HG02798 (cell line): ENCODE results near the gene FAM107B.

Source experiments
- ATAC-seq: cut with Tn5 transposase; IDR thresholded peaks from one replicate; pipeline ENCODE4 v1.9.1; 2021; ENCODE audit warnings: mild to moderate bottlenecking; ENCODE audit not compliant: unreplicated experiment, poor library complexity

FAM107B gene

GRCh38 chr10:14483417-14483816 lies 291.3 kb downstream of the FAM107B start:
- ATAC-seq: no peak

GRCh38 chr10:14481752-14482151 lies 292.9 kb downstream of the FAM107B start:
- ATAC-seq: no peak

GRCh38 chr10:14481014-14481413 lies 293.7 kb downstream of the FAM107B start:
- no peak for ATAC-seq

- ATAC-seq: no peak
Measured at GRCh38 chr10:14478604-14479003, 296.1 kb downstream of the FAM107B start.

- ATAC-seq: no peak
Measured at GRCh38 chr10:14478201-14478600, 296.5 kb downstream of the FAM107B start.

GRCh38 chr10:14477408-14477710 lies 297.3 kb downstream of the FAM107B start:
- no peak for ATAC-seq

GRCh38 chr10:14476641-14477407 lies 297.9 kb downstream of the FAM107B start:
- ATAC-seq: no peak

- ATAC-seq: no peak
Measured at GRCh38 chr10:14476006-14476405, 298.7 kb downstream of the FAM107B start.

- ATAC-seq: no peak
Measured at GRCh38 chr10:14474656-14475055, 300.0 kb downstream of the FAM107B start.

GRCh38 chr10:14470920-14471319 lies 303.8 kb downstream of the FAM107B start:
- no peak for ATAC-seq

GRCh38 chr10:14468726-14469125 lies 306.0 kb downstream of the FAM107B start:
- ATAC-seq: no peak
